ENCODE measurements around the gene SKI. TPM values are rescaled to one million over a fixed set of nuclear protein-coding genes. Genes with fewer than 3 reads are reported as not detected.

The SKI gene
- total RNA-seq, 2 experiments from 2014 or later: 4.7 to 11.7 TPM

DNA sequence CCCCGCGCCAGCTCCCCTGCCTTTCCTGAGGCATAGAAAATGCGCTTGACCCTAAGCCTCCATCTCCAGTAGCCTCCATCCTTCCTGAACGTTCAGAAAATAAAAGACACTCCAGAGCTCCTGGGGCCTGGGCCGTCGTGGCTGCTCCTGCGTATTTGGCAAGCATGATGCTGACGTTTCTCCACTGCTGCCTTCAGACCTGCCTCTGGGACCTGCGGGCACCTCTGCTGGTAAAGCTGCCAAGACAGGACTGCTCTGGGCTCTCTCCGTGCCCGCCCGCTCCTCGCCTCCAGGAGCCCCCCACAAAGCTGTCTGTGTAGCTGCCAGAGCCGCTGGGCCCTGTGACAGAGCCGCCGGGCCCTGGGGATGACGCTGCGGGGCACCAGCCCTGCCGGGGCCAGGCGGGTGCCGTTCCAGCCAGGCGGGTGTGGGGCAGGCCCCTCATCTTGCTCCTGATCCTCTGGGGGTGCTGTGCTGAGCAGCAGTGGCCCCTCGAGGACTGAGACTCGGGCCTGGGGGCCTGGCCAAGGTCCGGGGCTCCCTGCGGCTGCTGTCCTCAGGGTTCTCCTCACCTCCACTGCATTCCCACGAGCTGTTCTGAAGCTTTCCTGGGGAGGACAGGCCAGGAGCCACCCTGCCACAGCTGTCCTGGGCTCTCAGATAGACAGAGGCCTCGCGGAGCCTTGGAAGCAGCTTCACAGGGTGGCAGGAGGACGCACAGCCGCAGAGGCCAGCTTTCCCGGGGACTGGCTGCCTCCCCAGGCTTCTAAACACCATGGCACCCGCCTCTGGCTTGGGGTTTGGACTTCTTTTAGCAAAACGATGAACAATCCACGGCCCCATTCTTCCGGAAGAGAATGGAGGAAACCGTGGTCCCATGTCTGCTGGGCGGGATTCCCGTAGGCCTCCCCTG lies 115.2 kb downstream of the SKI start:
- no peaks in the 10 kb centered on the region for H3K79me2 ChIP-seq (ENCODE audit: insufficient read depth, low read depth, low read length)
- no peak overlapping the region for H3K27ac ChIP-seq (ENCODE audit: low read depth, low read length, poor library complexity, severe bottlenecking)
- ChIA-PET CTCF (ENCODE audit: unreplicated experiment) (no interaction called here), POLR2A (no interaction called here)
- no peaks in the 10 kb centered on the region for H3K9me3 ChIP-seq (ENCODE audit: low read length)
- H3K36me3 ChIP-seq (ENCODE audit: insufficient read depth, low read length): no peaks in the 10 kb centered on the region
- no peak for TF ChIP-seq EZH2phosphoT487 (IDR thresholded peaks at IDR 0.05; ENCODE audit: borderline replicate concordance, low read depth, low read length)
- TF ChIP-seq, protein P1, sequence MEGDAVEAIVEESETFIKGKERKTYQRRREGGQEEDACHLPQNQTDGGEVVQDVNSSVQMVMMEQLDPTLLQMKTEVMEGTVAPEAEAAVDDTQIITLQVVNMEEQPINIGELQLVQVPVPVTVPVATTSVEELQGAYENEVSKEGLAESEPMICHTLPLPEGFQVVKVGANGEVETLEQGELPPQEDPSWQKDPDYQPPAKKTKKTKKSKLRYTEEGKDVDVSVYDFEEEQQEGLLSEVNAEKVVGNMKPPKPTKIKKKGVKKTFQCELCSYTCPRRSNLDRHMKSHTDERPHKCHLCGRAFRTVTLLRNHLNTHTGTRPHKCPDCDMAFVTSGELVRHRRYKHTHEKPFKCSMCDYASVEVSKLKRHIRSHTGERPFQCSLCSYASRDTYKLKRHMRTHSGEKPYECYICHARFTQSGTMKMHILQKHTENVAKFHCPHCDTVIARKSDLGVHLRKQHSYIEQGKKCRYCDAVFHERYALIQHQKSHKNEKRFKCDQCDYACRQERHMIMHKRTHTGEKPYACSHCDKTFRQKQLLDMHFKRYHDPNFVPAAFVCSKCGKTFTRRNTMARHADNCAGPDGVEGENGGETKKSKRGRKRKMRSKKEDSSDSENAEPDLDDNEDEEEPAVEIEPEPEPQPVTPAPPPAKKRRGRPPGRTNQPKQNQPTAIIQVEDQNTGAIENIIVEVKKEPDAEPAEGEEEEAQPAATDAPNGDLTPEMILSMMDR (conservative IDR thresholded peaks at IDR 0.05; ENCODE audit: low read length): no peak
- H3K4me1 ChIP-seq (ENCODE audit: insufficient read depth, low read length, poor library complexity, severe bottlenecking): no peaks in the 10 kb centered on the region
- no peak overlapping the region for H2AFZ ChIP-seq (ENCODE audit: low read length)
- no peaks in the 10 kb centered on the region for H3K9me2 ChIP-seq (ENCODE audit: insufficient read depth, low read length)
- no peak overlapping the region for H3K4me2 ChIP-seq (ENCODE audit: low read length)
- BruUV-seq (replicated peaks): no TSS peak
- DNase-seq (ENCODE audit: low spot score): no peak
- no peak overlapping the region for H3K4me3 ChIP-seq (ENCODE audit: low read depth, low read length, poor library complexity, severe bottlenecking)
- no peaks in the 10 kb centered on the region for H4K20me1 ChIP-seq (ENCODE audit: insufficient read depth, low read length)
- intact Hi-C loops (cut with micrococcal nuclease; ENCODE audit: unreplicated experiment): no loop called here

DNA sequence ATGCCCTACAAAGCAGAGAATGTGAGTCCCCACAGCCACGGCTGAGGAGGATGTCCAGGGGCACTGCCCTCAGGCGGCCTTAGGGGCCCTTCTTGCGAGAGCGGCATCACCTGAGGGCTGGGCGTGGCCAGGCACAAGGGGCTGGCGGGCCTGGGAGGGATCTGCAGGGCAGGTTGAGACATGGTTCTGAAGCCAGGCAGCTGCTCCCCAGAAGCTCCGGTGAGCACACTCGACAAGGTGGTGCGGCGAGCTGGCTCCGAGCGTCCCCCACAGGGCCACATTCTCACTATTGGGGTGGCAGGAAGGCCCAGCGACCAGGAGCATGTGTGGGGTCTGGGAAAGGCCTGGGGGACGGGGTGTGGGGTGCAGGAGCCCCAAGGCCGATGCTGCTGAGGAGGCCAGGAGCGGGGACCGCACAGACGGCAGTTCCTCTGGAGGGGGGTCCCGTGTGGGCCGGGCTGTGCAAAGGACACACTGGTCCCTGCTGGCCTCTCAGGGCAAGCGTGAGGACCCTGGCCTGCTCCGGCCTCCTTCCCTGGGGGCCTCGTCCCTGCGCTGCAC lies 116.1 kb downstream of the SKI start:
- no peaks in the 10 kb centered on the region for H3K79me2 ChIP-seq (ENCODE audit: insufficient read depth, low read depth, low read length)
- no peak overlapping the region for H3K27ac ChIP-seq (ENCODE audit: low read depth, low read length, poor library complexity, severe bottlenecking)
- ChIA-PET CTCF (ENCODE audit: unreplicated experiment) (no interaction called here), POLR2A (no interaction called here)
- no TSS peak for BruUV-seq (replicated peaks)
- no peak overlapping the region for H3K4me2 ChIP-seq (ENCODE audit: low read length)
- no peak overlapping the region for H2AFZ ChIP-seq (ENCODE audit: low read length)
- no peaks in the 10 kb centered on the region for H4K20me1 ChIP-seq (ENCODE audit: insufficient read depth, low read length)
- no peak for TF ChIP-seq EZH2phosphoT487 (IDR thresholded peaks at IDR 0.05; ENCODE audit: borderline replicate concordance, low read depth, low read length)
- TF ChIP-seq, protein P1 (conservative IDR thresholded peaks at IDR 0.05; ENCODE audit: low read length): no peak
- no peak overlapping the region for H3K4me3 ChIP-seq (ENCODE audit: low read depth, low read length, poor library complexity, severe bottlenecking)
- no peaks in the 10 kb centered on the region for H3K36me3 ChIP-seq (ENCODE audit: insufficient read depth, low read length)
- H3K4me1 ChIP-seq (ENCODE audit: insufficient read depth, low read length, poor library complexity, severe bottlenecking): no peaks in the 10 kb centered on the region
- no peaks in the 10 kb centered on the region for H3K9me2 ChIP-seq (ENCODE audit: insufficient read depth, low read length)
- intact Hi-C loops (cut with micrococcal nuclease; ENCODE audit: unreplicated experiment): no loop called here
- DNase-seq (ENCODE audit: low spot score): no peak
- no peaks in the 10 kb centered on the region for H3K9me3 ChIP-seq (ENCODE audit: low read length)

DNA sequence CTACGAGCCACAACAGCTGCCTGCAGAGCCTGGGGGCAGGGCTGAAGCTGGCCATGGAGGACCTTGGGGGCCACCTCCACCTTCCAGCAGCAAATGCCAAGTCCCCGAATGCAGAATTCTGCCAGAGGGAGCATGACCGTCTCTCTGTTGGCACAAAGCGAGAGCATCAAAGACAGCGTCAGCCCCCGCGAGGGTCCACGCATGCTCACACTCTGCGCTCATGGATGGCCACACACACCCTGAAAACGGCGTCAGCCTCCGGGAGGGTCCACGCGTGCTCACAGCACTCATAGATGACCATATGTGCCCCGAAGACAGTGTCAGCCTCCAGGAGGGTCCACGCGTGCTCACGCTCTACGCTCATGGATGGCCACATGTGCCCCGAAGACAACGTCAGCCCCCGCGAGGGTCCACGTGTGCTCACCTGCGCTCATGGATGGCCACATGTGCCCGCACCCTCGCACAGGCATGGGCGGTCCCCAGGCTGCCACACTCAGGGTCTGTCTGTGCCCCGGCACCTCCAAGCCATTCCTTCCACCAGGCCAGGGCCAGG lies 116.7 kb downstream of the SKI start:
- TF ChIP-seq EZH2phosphoT487 (IDR thresholded peaks at IDR 0.05; ENCODE audit: borderline replicate concordance, low read depth, low read length): no peak
- TF ChIP-seq, protein P1 (conservative IDR thresholded peaks at IDR 0.05; ENCODE audit: low read length): no peak
- intact Hi-C loops (cut with micrococcal nuclease; ENCODE audit: unreplicated experiment): no loop called here
- CTCF ChIA-PET (ENCODE audit: unreplicated experiment): no interaction called here

More for the DNA sequence above, 116.7 kb downstream of the SKI start:
- Histone ChIP-seq H4K20me1 (ENCODE audit: insufficient read depth, low read length) (no peaks in the 10 kb centered on the region), H3K4me3 (ENCODE audit: low read depth, low read length, poor library complexity, severe bottlenecking) (no peak overlapping the region), H3K4me2 (ENCODE audit: low read length) (no peak overlapping the region), H3K36me3 (ENCODE audit: insufficient read depth, low read length) (no peaks in the 10 kb centered on the region), H3K9me2 (ENCODE audit: insufficient read depth, low read length) (no peaks in the 10 kb centered on the region), H3K79me2 (ENCODE audit: insufficient read depth, low read depth, low read length) (no peaks in the 10 kb centered on the region), H3K27ac (ENCODE audit: low read depth, low read length, poor library complexity, severe bottlenecking) (no peak overlapping the region), H3K4me1 (ENCODE audit: insufficient read depth, low read length, poor library complexity, severe bottlenecking) (no peaks in the 10 kb centered on the region), H3K9me3 (ENCODE audit: low read length) (no peaks in the 10 kb centered on the region), H2AFZ (ENCODE audit: low read length) (no peak overlapping the region)
- no peak for DNase-seq (ENCODE audit: low spot score)
- BruUV-seq (replicated peaks): no TSS peak
- POLR2A ChIA-PET: no interaction called here

Data from OCI-LY7 (cell line).